ENCODE measurements around the gene NHERF2. TPM values are rescaled to one million over a fixed set of nuclear protein-coding genes. Genes with fewer than 3 reads are reported as not detected.
A peak's percentile ranks its signal among the peaks of the same experiment; 100 is the strongest.

NHERF2 gene
- total RNA-seq, 6 experiments from 2014 or later, result 140 to 177 (median 152) TPM

DNA sequence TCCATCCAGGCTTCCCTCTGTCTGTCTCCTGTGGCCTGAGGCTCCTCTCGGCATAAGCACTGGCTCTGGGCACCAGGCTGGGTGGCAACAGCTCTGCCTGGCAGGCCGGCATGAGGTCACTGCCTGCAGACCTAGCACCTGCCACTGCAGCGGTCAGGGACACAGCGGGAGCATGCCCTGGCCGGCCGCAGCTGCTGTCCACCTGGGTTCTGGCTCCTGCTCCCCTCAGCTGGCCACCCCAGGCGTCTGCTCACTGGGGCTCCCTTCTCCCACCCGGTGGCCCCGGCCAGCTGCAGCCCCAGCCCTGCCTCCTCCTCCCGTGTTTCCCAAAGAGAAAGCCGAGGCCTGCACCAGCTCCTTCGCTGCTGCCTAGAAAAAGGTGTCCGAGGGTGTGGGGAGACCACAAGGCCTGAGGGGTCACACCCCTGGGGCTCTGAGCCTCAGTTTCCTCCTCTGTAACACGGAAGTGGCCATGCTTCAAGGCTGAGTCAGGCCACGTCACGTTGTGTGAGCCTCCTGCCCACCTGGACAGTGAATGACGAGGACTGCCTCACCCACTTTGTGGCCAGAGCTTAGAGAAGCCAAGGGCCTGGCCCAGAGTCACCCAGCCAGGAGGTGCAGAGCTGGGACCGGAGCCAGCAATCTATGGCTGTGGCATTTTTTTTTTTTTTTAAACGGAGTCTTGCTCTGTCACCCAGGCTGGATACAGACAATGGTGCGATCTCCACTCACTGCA lies 14.3 kb downstream of the NHERF2 start:
- Mint-ChIP-seq H3K4me3 (no peak overlapping the region), H3K9me3 (no peaks in the 10 kb centered on the region), H3K27ac (peak overlapping the region; percentile 91), H3K36me3 (ENCODE audit: low read depth) (no peaks in the 10 kb centered on the region), H3K27me3 (ENCODE audit: insufficient read depth) (peaks cover 5% of the 10 kb centered on the region), H3K4me1 (ENCODE audit: low read depth) (peaks cover 26% of the 10 kb centered on the region)
- TF ChIP-seq, protein P1, sequence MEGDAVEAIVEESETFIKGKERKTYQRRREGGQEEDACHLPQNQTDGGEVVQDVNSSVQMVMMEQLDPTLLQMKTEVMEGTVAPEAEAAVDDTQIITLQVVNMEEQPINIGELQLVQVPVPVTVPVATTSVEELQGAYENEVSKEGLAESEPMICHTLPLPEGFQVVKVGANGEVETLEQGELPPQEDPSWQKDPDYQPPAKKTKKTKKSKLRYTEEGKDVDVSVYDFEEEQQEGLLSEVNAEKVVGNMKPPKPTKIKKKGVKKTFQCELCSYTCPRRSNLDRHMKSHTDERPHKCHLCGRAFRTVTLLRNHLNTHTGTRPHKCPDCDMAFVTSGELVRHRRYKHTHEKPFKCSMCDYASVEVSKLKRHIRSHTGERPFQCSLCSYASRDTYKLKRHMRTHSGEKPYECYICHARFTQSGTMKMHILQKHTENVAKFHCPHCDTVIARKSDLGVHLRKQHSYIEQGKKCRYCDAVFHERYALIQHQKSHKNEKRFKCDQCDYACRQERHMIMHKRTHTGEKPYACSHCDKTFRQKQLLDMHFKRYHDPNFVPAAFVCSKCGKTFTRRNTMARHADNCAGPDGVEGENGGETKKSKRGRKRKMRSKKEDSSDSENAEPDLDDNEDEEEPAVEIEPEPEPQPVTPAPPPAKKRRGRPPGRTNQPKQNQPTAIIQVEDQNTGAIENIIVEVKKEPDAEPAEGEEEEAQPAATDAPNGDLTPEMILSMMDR (IDR thresholded peaks at IDR 0.05), result no peak
- DNase-seq, result peak; percentile 56

GRCh38 chr16:2042171-2042985 lies 15.7 kb downstream of the NHERF2 start:
- Mint-ChIP-seq H3K4me3 (no peak overlapping the region), H3K9me3 (no peaks in the 10 kb centered on the region), H3K4me1 (ENCODE audit: low read depth) (peaks cover 37% of the 10 kb centered on the region), H3K27me3 (ENCODE audit: insufficient read depth) (peaks cover 5% of the 10 kb centered on the region), H3K27ac (no peak overlapping the region), H3K36me3 (ENCODE audit: low read depth) (no peaks in the 10 kb centered on the region)
- TF ChIP-seq, protein P1 (IDR thresholded peaks at IDR 0.05), result no peak
- DNase-seq, result no peak

DNA sequence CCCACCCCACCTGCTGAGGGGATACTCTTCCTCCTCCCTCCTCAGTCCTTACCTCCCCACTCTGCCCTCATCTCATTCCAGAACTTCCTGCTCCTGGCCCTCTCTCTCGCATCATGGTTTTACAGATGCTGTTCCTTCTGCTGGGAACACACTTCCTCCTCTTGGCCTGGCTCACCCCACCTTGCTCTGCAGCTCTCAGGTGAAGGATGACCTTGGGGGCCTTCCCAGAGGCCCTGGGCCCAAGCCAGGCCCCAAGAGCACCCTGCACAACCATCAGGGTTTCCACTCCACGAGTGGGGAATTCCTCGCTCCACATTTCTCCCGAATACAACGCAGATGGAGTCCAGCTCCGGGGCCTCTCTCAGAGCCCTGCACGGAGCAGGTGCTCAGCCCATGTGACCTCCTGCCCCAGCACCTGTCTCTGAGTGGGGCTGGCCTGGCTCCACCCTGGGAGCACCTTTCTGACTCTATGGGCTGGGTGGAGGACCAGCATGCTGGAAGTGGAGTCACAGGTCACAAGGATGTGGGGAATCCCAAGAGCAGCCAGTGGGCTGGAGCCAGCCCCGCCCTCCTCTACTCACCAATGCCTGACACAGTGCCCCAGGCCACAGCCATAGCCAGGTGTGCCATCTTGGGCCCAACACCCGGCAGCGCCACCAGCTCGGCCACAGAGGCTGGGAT lies 16.4 kb downstream of the NHERF2 start:
- Mint-ChIP-seq H3K4me3 (no peak overlapping the region), H3K27me3 (ENCODE audit: insufficient read depth) (peaks cover 3% of the 10 kb centered on the region), H3K36me3 (ENCODE audit: low read depth) (no peaks in the 10 kb centered on the region), H3K9me3 (no peaks in the 10 kb centered on the region), H3K4me1 (ENCODE audit: low read depth) (peaks cover 30% of the 10 kb centered on the region), H3K27ac (no peak overlapping the region)
- TF ChIP-seq, protein P1 (IDR thresholded peaks at IDR 0.05), result no peak
- DNase-seq, result no peak

- peaks cover 35% of the 10 kb centered on the region for H3K4me1 Mint-ChIP-seq (ENCODE audit: low read depth)
- H3K27ac Mint-ChIP-seq, result no peak overlapping the region
- no peak overlapping the region for H3K4me3 Mint-ChIP-seq
- TF ChIP-seq, protein P1 (IDR thresholded peaks at IDR 0.05), result no peak
- no peaks in the 10 kb centered on the region for H3K36me3 Mint-ChIP-seq (ENCODE audit: low read depth)
- no peak for DNase-seq
- H3K27me3 Mint-ChIP-seq (ENCODE audit: insufficient read depth), result peaks cover 2% of the 10 kb centered on the region
- no peaks in the 10 kb centered on the region for H3K9me3 Mint-ChIP-seq
Observed at GRCh38 chr16:2043667-2044451, 17.2 kb downstream of the NHERF2 start.

DNA sequence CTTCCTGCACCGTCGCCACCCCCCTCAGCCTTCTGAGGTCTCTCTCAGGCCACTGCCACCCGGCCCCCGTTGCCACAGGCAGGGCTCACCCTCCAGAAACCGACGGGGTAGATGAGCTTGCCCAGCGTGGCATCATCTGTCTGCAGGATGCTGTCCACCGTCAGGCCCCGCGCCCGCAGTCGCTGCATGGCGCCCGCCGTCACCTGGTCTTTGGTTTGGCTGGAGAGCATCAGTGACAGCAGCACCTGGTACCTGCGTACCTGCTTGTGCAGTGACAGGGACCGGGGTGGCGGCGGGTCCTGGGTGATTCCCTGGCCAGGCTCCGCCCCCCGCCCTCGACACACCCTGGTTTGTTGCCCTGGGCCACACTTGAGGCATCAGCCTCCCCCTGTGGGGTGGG lies 17.8 kb downstream of the NHERF2 start:
- no peak overlapping the region for H3K27ac Mint-ChIP-seq

More for the DNA sequence above, 17.8 kb downstream of the NHERF2 start:
- Mint-ChIP-seq H3K36me3 (ENCODE audit: low read depth) (no peaks in the 10 kb centered on the region), H3K4me1 (ENCODE audit: low read depth) (peaks cover 30% of the 10 kb centered on the region), H3K4me3 (no peak overlapping the region), H3K27me3 (ENCODE audit: insufficient read depth) (no peaks in the 10 kb centered on the region; the same call in none of the 2 replicates), H3K9me3 (no peaks in the 10 kb centered on the region)
- TF ChIP-seq, protein P1 (IDR thresholded peaks at IDR 0.05), result no peak
- no peak for DNase-seq

Measured in HFFc6 (cell line).